Neural cell (in vitro differentiated cells): Measurements from ENCODE around the gene PRR36. TPM values are rescaled to one million over a fixed set of nuclear protein-coding genes. Genes with fewer than 3 reads are reported as not detected.

Source experiments
- H2AFZ ChIP-seq: fragments of 200-600, 300-800 bp; sonication (generic), shearing (Covaris generic); 2 replicates; pipeline ENCODE4 v1.6.0; 2014; ENCODE audit warnings: low read depth, mild to moderate bottlenecking, antibody characterized with exemption, low read length, moderate library complexity
- H3F3A ChIP-seq: fragments of 200-600 bp; shearing (Covaris generic); 2 replicates; pipeline ENCODE4 v1.6.1; 2016; ENCODE audit warnings: mild to moderate bottlenecking, moderate library complexity, mixed read lengths, antibody characterized with exemption, low read length; ENCODE audit not compliant: insufficient read depth, poor library complexity, severe bottlenecking
- H3K27ac ChIP-seq: fragments of 200-600, 300-800 bp; sonication (generic), shearing (Covaris generic); 2 replicates; pipeline ENCODE4 v1.5.1; 2014; ENCODE audit warnings: mild to moderate bottlenecking, low read length, moderate library complexity
- H3K27me3 ChIP-seq: fragments of 300-800, 200-600 bp; sonication (generic), shearing (Covaris generic); 2 replicates; pipeline ENCODE4 v1.6.0; 2014; ENCODE audit warnings: mild to moderate bottlenecking, low read depth, low read length, moderate library complexity; ENCODE audit not compliant: insufficient read depth
- H3K36me3 ChIP-seq: fragments of 300-800, 200-600 bp; sonication (generic), shearing (Covaris generic); 2 replicates; pipeline ENCODE4 v1.5.1; 2014; ENCODE audit warnings: mild to moderate bottlenecking, antibody characterized with exemption, low read length, moderate library complexity; ENCODE audit not compliant: insufficient read depth
- H3K4me2 ChIP-seq: fragments of 300-800, 200-600 bp; sonication (generic), shearing (Covaris generic); 2 replicates; pipeline ENCODE4 v1.6.0; 2014; ENCODE audit warnings: mild to moderate bottlenecking, low read length
- H3K4me3 ChIP-seq: fragments of 300-800, 200-600 bp; sonication (generic), shearing (Covaris generic); 2 replicates; pipeline ENCODE4 v1.5.1; 2014; ENCODE audit warnings: mild to moderate bottlenecking, low read length, moderate library complexity
- H3K79me2 ChIP-seq: fragments of 200-600 bp; shearing (Covaris generic); replicated peaks from 2 replicates; pipeline ENCODE4 v1.6.0; 2014; ENCODE audit warnings: mild to moderate bottlenecking, low read length, moderate library complexity; ENCODE audit not compliant: insufficient read depth
- H3K9ac ChIP-seq: fragments of 300-800, 200-600 bp; sonication (generic), shearing (Covaris generic); 2 replicates; pipeline ENCODE4 v1.6.1; 2016; ENCODE audit warnings: mild to moderate bottlenecking, low read length, mixed read lengths
- H3K9me2 ChIP-seq: fragments of 200-600 bp; shearing (Covaris generic); 2 replicates; pipeline ENCODE4 v1.6.1; 2016; ENCODE audit warnings: mild to moderate bottlenecking, low read length, mixed read lengths; ENCODE audit not compliant: insufficient read depth
- H3K9me3 ChIP-seq: fragments of 200-600, 300-800 bp; sonication (generic), shearing (Covaris generic); 2 replicates; pipeline ENCODE4 v1.6.1; 2016; ENCODE audit warnings: mild to moderate bottlenecking, mixed run types, low read length, moderate library complexity, mixed read lengths
- H4K20me1 ChIP-seq: fragments of 200-600 bp; shearing (Covaris generic); 2 replicates; pipeline ENCODE4 v1.6.1; 2016; ENCODE audit warnings: mild to moderate bottlenecking, mixed run types; ENCODE audit not compliant: insufficient read depth
- MXI1 ChIP-seq: fragments of 450-650 bp; conservative IDR thresholded peaks from 2 replicates; pipeline ENCODE4 v1.6.1; 2014; ENCODE audit warnings: antibody characterized with exemption, mild to moderate bottlenecking; ENCODE audit not compliant: poor library complexity, severe bottlenecking
- POLR2AphosphoS5 ChIP-seq: IDR thresholded peaks from 2 replicates; pipeline ENCODE4 v1.6.1; 2012
- SMC3 ChIP-seq: fragments of 450-650 bp; conservative IDR thresholded peaks from 2 replicates; pipeline ENCODE4 v1.6.1; 2014; ENCODE audit warnings: antibody characterized with exemption, mild to moderate bottlenecking, moderate library complexity; ENCODE audit not compliant: poor library complexity
- polyA plus RNA-seq: library from polyadenylated mRNA; depleted of rRNA; stranded (reverse); fragments of >200 nt; gene quantifications from 2 replicates; pipeline ENCODE4 v1.2.3, GENCODE V29; 2014
- TF ChIP-seq, protein P1 (sequence below): fragments of 450-650 bp; IDR thresholded peaks from 2 replicates; pipeline ENCODE4 v1.5.1; 2014; ENCODE audit warnings: antibody characterized with exemption, mild to moderate bottlenecking, moderate library complexity; ENCODE audit not compliant: poor library complexity, severe bottlenecking
- TF ChIP-seq, protein P2 (sequence below): IDR thresholded peaks from 2 replicates; pipeline ENCODE4 v1.6.1; 2012; ENCODE audit warnings: borderline replicate concordance

The PRR36 gene
- polyA plus RNA-seq, 1 donor from 2014 or later = 2.5 TPM

DNA sequence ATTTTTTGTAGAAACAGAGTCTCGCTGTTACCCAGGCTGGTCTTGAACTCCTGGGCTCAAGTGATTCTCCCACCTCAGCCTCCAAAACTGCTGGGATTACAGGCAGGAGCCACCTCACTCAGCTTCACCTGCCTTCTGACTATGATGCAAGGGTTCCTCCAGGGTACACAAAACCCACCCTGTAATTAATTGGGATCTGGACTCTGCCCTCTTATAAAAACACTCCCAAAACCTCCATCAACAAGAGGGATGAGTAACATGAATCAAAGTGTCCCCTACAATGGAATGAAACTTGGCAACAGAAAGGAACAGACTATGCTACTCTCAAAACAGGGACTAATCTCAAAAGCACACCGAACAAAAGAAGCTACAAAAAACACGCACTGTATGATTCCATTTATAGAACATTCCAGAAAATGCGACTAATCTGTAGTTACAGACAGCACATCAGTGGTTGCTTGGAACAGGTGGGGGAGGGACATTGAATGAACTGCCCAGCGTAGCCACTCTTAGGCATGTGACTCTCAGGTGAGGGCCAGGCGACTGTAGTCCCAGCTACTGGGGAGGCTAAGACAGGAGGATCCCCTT, 3.2 kb upstream of the PRR36 start:
- H3K79me2 ChIP-seq = peaks cover 13% of the 10 kb centered on the region
- TF ChIP-seq SMC3 = no peak
- TF ChIP-seq POLR2AphosphoS5 = no peak
- TF ChIP-seq MXI1 = no peak
- TF ChIP-seq, protein P1, sequence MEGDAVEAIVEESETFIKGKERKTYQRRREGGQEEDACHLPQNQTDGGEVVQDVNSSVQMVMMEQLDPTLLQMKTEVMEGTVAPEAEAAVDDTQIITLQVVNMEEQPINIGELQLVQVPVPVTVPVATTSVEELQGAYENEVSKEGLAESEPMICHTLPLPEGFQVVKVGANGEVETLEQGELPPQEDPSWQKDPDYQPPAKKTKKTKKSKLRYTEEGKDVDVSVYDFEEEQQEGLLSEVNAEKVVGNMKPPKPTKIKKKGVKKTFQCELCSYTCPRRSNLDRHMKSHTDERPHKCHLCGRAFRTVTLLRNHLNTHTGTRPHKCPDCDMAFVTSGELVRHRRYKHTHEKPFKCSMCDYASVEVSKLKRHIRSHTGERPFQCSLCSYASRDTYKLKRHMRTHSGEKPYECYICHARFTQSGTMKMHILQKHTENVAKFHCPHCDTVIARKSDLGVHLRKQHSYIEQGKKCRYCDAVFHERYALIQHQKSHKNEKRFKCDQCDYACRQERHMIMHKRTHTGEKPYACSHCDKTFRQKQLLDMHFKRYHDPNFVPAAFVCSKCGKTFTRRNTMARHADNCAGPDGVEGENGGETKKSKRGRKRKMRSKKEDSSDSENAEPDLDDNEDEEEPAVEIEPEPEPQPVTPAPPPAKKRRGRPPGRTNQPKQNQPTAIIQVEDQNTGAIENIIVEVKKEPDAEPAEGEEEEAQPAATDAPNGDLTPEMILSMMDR = no peak
- TF ChIP-seq, protein P2, sequence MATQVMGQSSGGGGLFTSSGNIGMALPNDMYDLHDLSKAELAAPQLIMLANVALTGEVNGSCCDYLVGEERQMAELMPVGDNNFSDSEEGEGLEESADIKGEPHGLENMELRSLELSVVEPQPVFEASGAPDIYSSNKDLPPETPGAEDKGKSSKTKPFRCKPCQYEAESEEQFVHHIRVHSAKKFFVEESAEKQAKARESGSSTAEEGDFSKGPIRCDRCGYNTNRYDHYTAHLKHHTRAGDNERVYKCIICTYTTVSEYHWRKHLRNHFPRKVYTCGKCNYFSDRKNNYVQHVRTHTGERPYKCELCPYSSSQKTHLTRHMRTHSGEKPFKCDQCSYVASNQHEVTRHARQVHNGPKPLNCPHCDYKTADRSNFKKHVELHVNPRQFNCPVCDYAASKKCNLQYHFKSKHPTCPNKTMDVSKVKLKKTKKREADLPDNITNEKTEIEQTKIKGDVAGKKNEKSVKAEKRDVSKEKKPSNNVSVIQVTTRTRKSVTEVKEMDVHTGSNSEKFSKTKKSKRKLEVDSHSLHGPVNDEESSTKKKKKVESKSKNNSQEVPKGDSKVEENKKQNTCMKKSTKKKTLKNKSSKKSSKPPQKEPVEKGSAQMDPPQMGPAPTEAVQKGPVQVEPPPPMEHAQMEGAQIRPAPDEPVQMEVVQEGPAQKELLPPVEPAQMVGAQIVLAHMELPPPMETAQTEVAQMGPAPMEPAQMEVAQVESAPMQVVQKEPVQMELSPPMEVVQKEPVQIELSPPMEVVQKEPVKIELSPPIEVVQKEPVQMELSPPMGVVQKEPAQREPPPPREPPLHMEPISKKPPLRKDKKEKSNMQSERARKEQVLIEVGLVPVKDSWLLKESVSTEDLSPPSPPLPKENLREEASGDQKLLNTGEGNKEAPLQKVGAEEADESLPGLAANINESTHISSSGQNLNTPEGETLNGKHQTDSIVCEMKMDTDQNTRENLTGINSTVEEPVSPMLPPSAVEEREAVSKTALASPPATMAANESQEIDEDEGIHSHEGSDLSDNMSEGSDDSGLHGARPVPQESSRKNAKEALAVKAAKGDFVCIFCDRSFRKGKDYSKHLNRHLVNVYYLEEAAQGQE = no peak
- no peaks in the 10 kb centered on the region for H3K27me3 ChIP-seq
- no peak overlapping the region for H2AFZ ChIP-seq
- peaks cover 6% of the 10 kb centered on the region for H3F3A ChIP-seq
- no peak overlapping the region for H3K4me3 ChIP-seq
- no peaks in the 10 kb centered on the region for H3K36me3 ChIP-seq
- H3K9me3 ChIP-seq = no peaks in the 10 kb centered on the region
- H3K27ac ChIP-seq = no peak overlapping the region
- no peaks in the 10 kb centered on the region for H3K9me2 ChIP-seq
- no peak overlapping the region for H3K9ac ChIP-seq
- H4K20me1 ChIP-seq = no peaks in the 10 kb centered on the region
- no peak overlapping the region for H3K4me2 ChIP-seq

GRCh38 chr19:7874897-7875273, 695 bp upstream of the PRR36 start:
- Histone ChIP-seq H3K9ac (peak overlapping the region; percentile 98), H3K36me3 (no peaks in the 10 kb centered on the region), H4K20me1 (no peaks in the 10 kb centered on the region), H2AFZ (peak overlapping the region; percentile 75), H3K9me3 (no peaks in the 10 kb centered on the region), H3K9me2 (no peaks in the 10 kb centered on the region), H3F3A (peaks cover 6% of the 10 kb centered on the region), H3K4me2 (peak overlapping the region; percentile 76), H3K4me3 (peak overlapping the region; percentile 92), H3K79me2 (peaks cover 13% of the 10 kb centered on the region), H3K27ac (peak overlapping the region; percentile 86), H3K27me3 (no peaks in the 10 kb centered on the region)
- TF ChIP-seq, protein P1 = no peak
- TF ChIP-seq SMC3 = no peak
- TF ChIP-seq, protein P2 = no peak
